GM19035 (cell line): Measurements from ENCODE around the gene ARHGAP31.

Experiments
- ATAC-seq: cut with Tn5 transposase; IDR thresholded peaks from one replicate; pipeline ENCODE4 v1.9.1; 2021; ENCODE audit not compliant: unreplicated experiment

ARHGAP31 gene

GRCh38 chr3:119420196-119420595, 126.0 kb downstream of the ARHGAP31 start:
- no peak for ATAC-seq

GRCh38 chr3:119427669-119428068, 133.5 kb downstream of the ARHGAP31 start:
- no peak for ATAC-seq

GRCh38 chr3:119428538-119428937, 134.4 kb downstream of the ARHGAP31 start:
- ATAC-seq, result no peak

GRCh38 chr3:119433613-119434325, 139.6 kb downstream of the ARHGAP31 start:
- ATAC-seq, result no peak

GRCh38 chr3:119434703-119435102, 140.5 kb downstream of the ARHGAP31 start:
- ATAC-seq, result no peak

GRCh38 chr3:119436977-119437376, 142.8 kb downstream of the ARHGAP31 start:
- ATAC-seq, result no peak

GRCh38 chr3:119437691-119438258, 143.6 kb downstream of the ARHGAP31 start:
- no peak for ATAC-seq

GRCh38 chr3:119443179-119443578, 149.0 kb downstream of the ARHGAP31 start:
- no peak for ATAC-seq

GRCh38 chr3:119444590-119444989, 150.4 kb downstream of the ARHGAP31 start:
- ATAC-seq, result no peak

- no peak for ATAC-seq
Measured at GRCh38 chr3:119453822-119454221, 159.6 kb downstream of the ARHGAP31 start.

- no peak for ATAC-seq
Measured at GRCh38 chr3:119456469-119456868, 162.3 kb downstream of the ARHGAP31 start.

GRCh38 chr3:119457246-119457645, 163.1 kb downstream of the ARHGAP31 start:
- no peak for ATAC-seq

- peak; percentile 91 for ATAC-seq
Measured at GRCh38 chr3:119463171-119464169, 169.3 kb downstream of the ARHGAP31 start, which contains the start of gene TMEM39A. Gene TMEM39A (minus strand): TSS chr3:119463615. CDS start chr3:119462074, 1,541 bp downstream.

- no peak for ATAC-seq
Measured at GRCh38 chr3:119468041-119468440, 173.9 kb downstream of the ARHGAP31 start.

- no peak for ATAC-seq
Measured at GRCh38 chr3:119469418-119470189, 175.4 kb downstream of the ARHGAP31 start.
